HEK293T (cell line): Measurements from ENCODE around the gene RAB14.

Experiments
- CTCF ChIA-PET: fragments of 350-600 bp; formaldehyde crosslinking; extraction: SDS; loops from one replicate; lab custom pipeline; 2021; ENCODE audit warnings: antibody characterized with exemption, inconsistent platforms; lab: Yijun Ruan, JAX
- POLR2A ChIA-PET: fragments of 350-600 bp; formaldehyde crosslinking; extraction: SDS; loops from one replicate; lab custom pipeline; 2020; ENCODE audit warnings: antibody characterized with exemption, inconsistent platforms; lab: Yijun Ruan, JAX
- DNase-seq: peaks from one replicate; pipeline ENCODE4 v3.0.0; 2012; ENCODE audit warnings: mixed read lengths; ENCODE audit errors: extremely low spot score
- ARNT ChIP-seq: fragments of 450-650 bp; IDR thresholded peaks from 2 replicates; pipeline ENCODE4 v1.6.1; 2017; ENCODE audit warnings: mild to moderate bottlenecking
- BHLHE40 ChIP-seq: fragments of 450-650 bp; IDR thresholded peaks from 2 replicates; pipeline ENCODE4 v1.6.1; 2016; ENCODE audit warnings: mild to moderate bottlenecking, moderate library complexity, borderline replicate concordance
- CTBP1 ChIP-seq: fragments of 450-650 bp; IDR thresholded peaks from 2 replicates; pipeline ENCODE4 v1.6.1; 2016; ENCODE audit warnings: borderline replicate concordance
- ELF4 ChIP-seq: fragments of 450-650 bp; IDR thresholded peaks from 2 replicates; pipeline ENCODE4 v1.6.1; 2017; ENCODE audit warnings: antibody characterized with exemption
- FOXA1 ChIP-seq: fragments of 450-650 bp; IDR thresholded peaks from 2 replicates; pipeline ENCODE4 v1.6.1; 2016; ENCODE audit warnings: mild to moderate bottlenecking
- FOXK2 ChIP-seq: fragments of 450-650 bp; IDR thresholded peaks from 2 replicates; pipeline ENCODE4 v1.6.1; 2016; ENCODE audit warnings: mild to moderate bottlenecking
- FOXM1 ChIP-seq: fragments of 450-650 bp; IDR thresholded peaks from 2 replicates; pipeline ENCODE4 v1.6.1; 2017; ENCODE audit warnings: mild to moderate bottlenecking, borderline replicate concordance
- HDGF ChIP-seq: fragments of 450-650 bp; IDR thresholded peaks from 2 replicates; pipeline ENCODE4 v1.6.1; 2017; ENCODE audit warnings: antibody characterized with exemption, borderline replicate concordance
- L3MBTL2 ChIP-seq: fragments of 450-650 bp; conservative IDR thresholded peaks from 2 replicates; pipeline ENCODE4 v1.6.1; 2016; ENCODE audit warnings: mild to moderate bottlenecking
- LEF1 ChIP-seq: fragments of 450-650 bp; IDR thresholded peaks from 2 replicates; pipeline ENCODE4 v1.6.1; 2017; ENCODE audit warnings: mild to moderate bottlenecking, borderline replicate concordance
- NFRKB ChIP-seq: fragments of 450-650 bp; IDR thresholded peaks from 2 replicates; pipeline ENCODE4 v1.6.1; 2016; ENCODE audit warnings: mild to moderate bottlenecking, moderate library complexity
- SP1 ChIP-seq: fragments of 450-650 bp; IDR thresholded peaks from 2 replicates; pipeline ENCODE4 v1.6.1; 2017
- SUZ12 ChIP-seq: fragments of 450-650 bp; IDR thresholded peaks from 2 replicates; pipeline ENCODE4 v1.6.1; 2016; ENCODE audit warnings: mild to moderate bottlenecking
- TARDBP ChIP-seq: fragments of 450-650 bp; IDR thresholded peaks from 2 replicates; pipeline ENCODE4 v1.6.1; 2016
- ZNF384 ChIP-seq: fragments of 450-650 bp; IDR thresholded peaks from 2 replicates; pipeline ENCODE4 v1.6.1; 2016
- TF ChIP-seq, protein P1 (sequence below): fragments of 450-650 bp; IDR thresholded peaks from 2 replicates; pipeline ENCODE4 v1.6.1; 2016

RAB14 gene

DNA sequence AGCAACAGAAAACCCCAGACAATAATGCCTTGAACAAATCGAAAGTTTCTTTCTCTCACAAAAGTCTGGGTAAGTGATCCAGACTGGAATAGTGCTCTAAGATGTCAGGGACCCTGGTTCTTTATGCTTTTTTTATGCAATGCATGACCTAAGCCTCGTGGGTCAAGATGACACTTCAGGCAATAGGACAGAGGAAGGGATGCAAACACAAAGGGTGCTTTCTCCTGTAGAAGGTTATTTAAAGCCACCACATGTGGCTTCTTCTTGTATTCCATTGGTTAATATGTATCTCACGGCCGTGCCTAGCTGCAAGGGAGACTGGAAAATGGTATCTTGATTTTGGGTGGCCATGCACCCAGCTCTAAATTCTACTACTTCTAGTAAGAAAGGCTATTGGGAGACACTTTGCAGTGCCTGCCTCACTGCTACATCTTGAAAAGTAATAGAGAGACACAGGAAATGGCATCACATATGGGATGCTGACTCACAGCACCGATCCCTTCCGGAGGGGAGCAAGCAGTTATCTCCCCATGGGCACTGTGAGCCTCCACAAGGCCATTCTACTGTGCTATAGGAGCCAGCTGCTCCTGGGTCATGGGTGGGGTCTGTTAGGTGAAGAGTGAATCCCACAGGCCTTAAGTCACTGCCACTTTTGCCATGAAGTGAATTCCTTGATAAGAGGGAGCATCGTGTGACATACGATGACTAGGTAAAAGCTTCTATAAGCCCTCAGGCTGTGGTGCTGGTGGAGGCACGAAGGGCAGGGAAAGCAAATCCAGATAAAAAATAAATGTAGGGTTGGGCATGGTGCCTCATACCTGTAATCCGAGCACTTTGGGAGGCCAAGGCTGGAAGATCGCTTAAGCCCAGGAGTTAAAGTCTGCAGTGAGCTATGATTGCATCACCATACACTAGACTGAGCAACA lies 32.5 kb upstream of the RAB14 start:
- ChIA-PET POLR2A (interaction anchor here (1.3 to 1.4 kb wide), 2 partner anchors 8 to 27 kb away, joined by 3 read pairs; no protein-coding TSS in a partner anchor), CTCF (interaction anchor here (0.8 to 1.1 kb wide), 2 partner anchors 21 to 53 kb away, joined by 3 read pairs; no protein-coding TSS in a partner anchor)
- no peak for DNase-seq
- TF ChIP-seq TARDBP (no peak), FOXK2 (no peak), NFRKB (no peak), FOXM1 (no peak), HDGF (no peak), FOXA1 (no peak), SUZ12 (no peak), ARNT (no peak)
- TF ChIP-seq, protein P1, sequence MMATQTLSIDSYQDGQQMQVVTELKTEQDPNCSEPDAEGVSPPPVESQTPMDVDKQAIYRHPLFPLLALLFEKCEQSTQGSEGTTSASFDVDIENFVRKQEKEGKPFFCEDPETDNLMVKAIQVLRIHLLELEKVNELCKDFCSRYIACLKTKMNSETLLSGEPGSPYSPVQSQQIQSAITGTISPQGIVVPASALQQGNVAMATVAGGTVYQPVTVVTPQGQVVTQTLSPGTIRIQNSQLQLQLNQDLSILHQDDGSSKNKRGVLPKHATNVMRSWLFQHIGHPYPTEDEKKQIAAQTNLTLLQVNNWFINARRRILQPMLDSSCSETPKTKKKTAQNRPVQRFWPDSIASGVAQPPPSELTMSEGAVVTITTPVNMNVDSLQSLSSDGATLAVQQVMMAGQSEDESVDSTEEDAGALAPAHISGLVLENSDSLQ, result no peak

DNA sequence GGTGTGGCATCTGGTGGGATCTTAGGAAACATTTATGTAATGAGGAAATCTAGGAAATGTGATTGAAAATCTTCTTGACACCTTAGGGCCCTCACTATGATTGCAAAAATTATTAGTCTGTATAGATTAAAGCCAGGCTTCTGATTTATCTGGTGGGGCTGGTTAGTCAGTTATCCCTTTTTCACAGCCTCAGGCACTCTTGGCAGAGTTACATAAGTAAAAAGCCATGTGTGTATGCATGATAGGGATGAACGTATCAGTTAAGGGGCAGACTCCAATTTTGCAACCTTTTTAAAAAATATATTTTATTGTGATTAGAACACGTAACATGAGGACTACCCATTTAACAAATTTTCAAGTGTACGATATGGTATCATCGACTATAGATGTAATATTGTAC lies 30.6 kb upstream of the RAB14 start:
- POLR2A ChIA-PET, result no interaction called here
- no peak for TF ChIP-seq FOXM1
- no peak for TF ChIP-seq L3MBTL2
- no peak for TF ChIP-seq BHLHE40
- TF ChIP-seq SP1, result no peak
- no peak for TF ChIP-seq TARDBP
- TF ChIP-seq SUZ12, result no peak
- CTCF ChIA-PET, result no interaction called here
- no peak for DNase-seq

DNA sequence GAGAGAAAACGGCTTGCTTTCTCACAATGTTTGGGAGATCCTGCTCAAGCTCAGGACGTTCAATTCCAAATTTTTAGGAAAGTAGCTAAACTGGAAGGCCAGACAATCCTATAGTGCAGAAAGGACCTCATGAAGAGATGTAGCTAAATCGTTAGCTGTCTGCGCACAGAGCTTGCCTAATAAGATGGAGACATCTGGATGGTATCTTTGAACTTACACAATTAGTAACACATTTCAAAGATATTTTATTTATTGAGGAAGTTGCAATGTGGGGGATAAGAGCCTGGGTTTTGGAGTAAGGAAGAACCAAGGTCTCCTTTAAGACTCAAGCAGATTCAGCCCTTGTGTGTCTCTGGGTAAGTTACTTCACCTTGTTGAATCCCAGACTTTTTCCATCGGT lies 28.6 kb upstream of the RAB14 start:
- ChIA-PET CTCF (no interaction called here), POLR2A (interaction anchor here (1.2 kb wide), 1 partner anchor 37 kb away, joined by 3 read pairs; the partner anchor contains the start of gene GSN)
- TF ChIP-seq L3MBTL2 (no peak), ELF4 (no peak), SP1 (no peak), ARNT (no peak), FOXA1 (no peak), HDGF (no peak), FOXM1 (no peak), TARDBP (no peak), SUZ12 (no peak), BHLHE40 (no peak), ZNF384 (no peak)
- TF ChIP-seq, protein P1, result no peak
- DNase-seq, result no peak

DNA sequence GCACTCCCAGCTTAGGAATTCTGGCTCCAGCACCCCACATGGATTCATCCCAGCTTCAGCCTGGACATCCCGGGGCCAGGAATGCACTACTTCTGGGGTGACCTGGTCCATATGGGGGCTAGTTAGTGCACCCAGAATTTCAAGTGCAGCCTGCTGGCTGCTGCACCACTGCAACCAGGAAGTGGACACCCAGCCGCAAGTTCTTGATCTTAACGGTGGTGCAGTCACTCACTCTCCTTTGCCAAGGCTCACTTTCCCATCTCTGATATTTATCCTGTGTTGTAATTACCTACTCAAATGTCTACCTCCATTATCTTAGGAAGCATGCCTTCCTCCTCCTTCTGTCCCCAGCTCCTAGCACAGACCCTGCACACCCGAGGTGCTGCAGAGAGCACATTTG lies 26.2 kb upstream of the RAB14 start:
- ChIA-PET CTCF (no interaction called here), POLR2A (no interaction called here)
- DNase-seq, result no peak
- TF ChIP-seq TARDBP (no peak), ELF4 (no peak), LEF1 (no peak), L3MBTL2 (no peak), HDGF (no peak), CTBP1 (no peak), ARNT (no peak), FOXA1 (no peak), FOXM1 (no peak), SP1 (no peak), SUZ12 (no peak)

DNA sequence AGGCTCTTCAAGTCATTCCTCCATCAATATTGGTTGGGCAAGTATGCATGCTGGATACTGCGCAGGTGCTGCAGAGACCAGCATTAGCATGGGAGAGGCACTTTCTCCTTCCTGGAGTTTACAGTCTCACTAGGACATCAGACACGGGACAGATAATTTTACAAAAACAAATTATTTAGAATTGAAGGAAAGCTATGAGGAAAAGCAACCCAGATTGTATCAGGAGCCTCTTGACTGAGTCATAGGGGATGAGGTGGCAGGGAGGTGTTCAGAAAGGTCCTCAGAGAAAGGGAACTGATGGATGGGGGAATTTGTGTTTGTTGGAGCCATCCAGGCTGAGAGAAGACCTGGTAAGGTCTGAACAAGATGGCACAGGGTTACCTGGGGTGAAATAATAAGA lies 24.5 kb upstream of the RAB14 start:
- CTCF ChIA-PET, result interaction anchor here (1.4 kb wide), 1 partner anchor 60 kb away, joined by 3 read pairs; no protein-coding TSS in a partner anchor
- TF ChIP-seq, protein P1, result no peak
- no peak for TF ChIP-seq SP1
- POLR2A ChIA-PET, result interaction anchor here (0.9 to 1.1 kb wide), 2 partner anchors 9 to 25 kb away, joined by 3 to 5 read pairs; partner anchors contain the start of gene RAB14
- no peak for DNase-seq

DNA sequence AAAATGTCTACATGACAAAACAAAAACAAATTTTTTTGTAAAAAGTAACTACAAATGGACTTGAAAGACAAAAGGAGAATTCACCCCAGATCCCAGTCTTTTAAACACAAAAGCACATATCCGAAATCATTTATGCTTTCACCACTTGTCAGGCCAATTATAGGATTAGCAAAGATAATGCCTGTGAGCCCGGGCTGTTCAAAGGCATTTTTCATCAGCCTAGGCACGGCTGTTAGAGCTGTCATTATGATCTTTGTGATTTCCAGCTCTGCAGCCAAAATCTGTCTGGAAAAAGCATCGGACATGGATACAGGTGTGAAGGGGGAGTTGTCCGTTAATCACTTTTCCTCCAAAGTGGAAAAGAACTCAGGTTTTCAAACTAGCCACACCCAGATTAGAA lies 23.6 kb upstream of the RAB14 start:
- POLR2A ChIA-PET, result no interaction called here
- TF ChIP-seq ZNF384 (no peak), L3MBTL2 (no peak), FOXK2 (no peak)
- CTCF ChIA-PET, result interaction anchor here (0.6 kb wide), 1 partner anchor 43 kb away, joined by 3 read pairs; the partner anchor contains the start of gene GSN
- DNase-seq, result no peak
